Smooth muscle cell (in vitro differentiated cells): ENCODE measurements around the gene MAP3K7. TPM values are rescaled to one million over a fixed set of nuclear protein-coding genes. Genes with fewer than 3 reads are reported as not detected.

Experiments used
- DNase-seq: peaks from one replicate; lab custom pipeline; 2025; ENCODE audit not compliant: unreplicated experiment; lab: John Stamatoyannopoulos, UW
- H2AFZ ChIP-seq: fragments of 200-600 bp; sonication (generic); 2 replicates; pipeline ENCODE4 v1.6.0; 2016; ENCODE audit warnings: antibody characterized with exemption, low read depth, mild to moderate bottlenecking
- H3F3A ChIP-seq: fragments of 200-600 bp; sonication (generic); 2 replicates; pipeline ENCODE4 v1.6.0; 2017; ENCODE audit warnings: antibody characterized with exemption, low read depth
- H3K27ac ChIP-seq: fragments of 200-600 bp; sonication (generic); 2 replicates; pipeline ENCODE4 v1.5.1; 2016; ENCODE audit warnings: low read depth, mild to moderate bottlenecking
- H3K27me3 ChIP-seq: fragments of 200-600 bp; sonication (generic); 2 replicates; pipeline ENCODE4 v1.6.1; 2016; ENCODE audit warnings: low read depth, mild to moderate bottlenecking
- H3K36me3 ChIP-seq: fragments of 200-600 bp; sonication (generic); 2 replicates; pipeline ENCODE4 v1.5.1; 2016; ENCODE audit warnings: low read depth
- H3K4me1 ChIP-seq: fragments of 200-600 bp; sonication (generic); 2 replicates; pipeline ENCODE4 v1.5.1; 2016; ENCODE audit warnings: low read depth
- H3K4me2 ChIP-seq: fragments of 200-600 bp; sonication (generic); 2 replicates; pipeline ENCODE4 v1.6.0; 2016; ENCODE audit warnings: mild to moderate bottlenecking
- H3K4me3 ChIP-seq: fragments of 200-600 bp; sonication (generic); 2 replicates; pipeline ENCODE4 v1.5.1; 2016; ENCODE audit warnings: mild to moderate bottlenecking
- H3K79me2 ChIP-seq: fragments of 200-600 bp; sonication (generic); 2 replicates; pipeline ENCODE4 v1.6.0; 2016; ENCODE audit warnings: low read depth, mild to moderate bottlenecking
- H3K9ac ChIP-seq: fragments of 200-600 bp; sonication (generic); 2 replicates; pipeline ENCODE4 v1.6.0; 2016; ENCODE audit warnings: low read depth
- H3K9me3 ChIP-seq: fragments of 200-600 bp; sonication (generic); replicated peaks from 2 replicates; pipeline ENCODE4 v1.5.1; 2016; ENCODE audit warnings: low read depth
- H4K20me1 ChIP-seq: fragments of 200-600 bp; sonication (generic); 2 replicates; pipeline ENCODE4 v1.6.0; 2016; ENCODE audit warnings: low read depth
- CTCF ChIP-seq: fragments of 200-600 bp; sonication (generic); IDR thresholded peaks from 2 replicates; pipeline ENCODE4 v1.5.1; 2017; ENCODE audit warnings: borderline replicate concordance, mild to moderate bottlenecking, antibody characterized with exemption; ENCODE audit not compliant: insufficient read depth, poor library complexity, severe bottlenecking
- WGBS: methylation state at CpG from one replicate; pipeline ENCODE4 v1.1.7; 2016; ENCODE audit warnings: low lambda C conversion rate; 5-methylcytosine and 5-hydroxymethylcytosine counted together
- polyA plus RNA-seq: library from polyadenylated mRNA; unstranded; fragments of >200 nt; fragmentation: Nextera tagmentation; extraction: Ambion mirVana; gene quantifications from 2 replicates; pipeline ENCODE4 v1.2.1, GENCODE V29; 2016
- total RNA-seq: library from RNA; depleted of rRNA; stranded (reverse); fragments of >200 nt; gene quantifications from 2 replicates; pipeline ENCODE4 v1.2.3, GENCODE V29; 2014

Gene MAP3K7
- total and polyA plus RNA-seq, 2 experiments from 2014 or later, result 22.0 to 40.4 TPM

GRCh38 chr6:90578894-90579549 lies 7.8 kb downstream of the MAP3K7 start:
- peaks cover 77% of the 10 kb centered on the region for H3K79me2 ChIP-seq
- WGBS, result 100% methylated on average over 1 of the region's 1 CpG

DNA sequence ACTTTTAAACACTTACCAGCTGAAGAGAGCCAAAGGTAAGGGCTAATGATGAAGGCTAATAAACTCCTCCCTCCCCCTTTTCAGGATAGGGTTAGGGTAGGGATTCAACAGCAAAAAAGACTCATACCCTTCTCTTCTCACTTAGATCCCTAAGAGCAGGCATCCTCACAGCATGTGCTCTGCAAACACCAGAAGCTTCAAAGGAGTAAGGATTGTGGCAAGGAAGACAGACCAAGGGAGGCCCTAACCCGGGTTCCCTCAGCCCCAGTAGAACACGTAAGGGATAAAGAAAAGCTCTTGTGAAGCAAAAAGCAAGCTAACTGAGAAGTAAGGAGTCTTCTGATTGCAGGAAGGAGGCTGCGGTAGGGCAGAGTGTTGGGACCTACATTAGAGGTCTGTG lies 11.6 kb downstream of the MAP3K7 start:
- H3K4me3 ChIP-seq, result no peak overlapping the region
- H3K9me3 ChIP-seq, result no peaks in the 10 kb centered on the region
- H3K4me2 ChIP-seq, result no peak overlapping the region
- H3K36me3 ChIP-seq, result peaks cover 6% of the 10 kb centered on the region
- no peaks in the 10 kb centered on the region for H3K4me1 ChIP-seq
- no peak for DNase-seq
- 87% methylated on average over 3 of the region's 3 CpGs for WGBS
- peaks cover 64% of the 10 kb centered on the region for H3K79me2 ChIP-seq
- H4K20me1 ChIP-seq, result peaks cover 100% of the 10 kb centered on the region
- no peaks in the 10 kb centered on the region for H3F3A ChIP-seq
- no peaks in the 10 kb centered on the region for H3K27me3 ChIP-seq
- TF ChIP-seq CTCF, result no peak
- H3K27ac ChIP-seq, result no peak overlapping the region
- no peak overlapping the region for H2AFZ ChIP-seq
- H3K9ac ChIP-seq, result no peak overlapping the region

More at GRCh38 chr6:90578894-90579549, 7.8 kb downstream of the MAP3K7 start:
- Histone ChIP-seq H3K27ac (no peak overlapping the region), H3K4me1 (peaks cover under 1% of the 10 kb centered on the region), H3K4me2 (no peak overlapping the region), H3K9me3 (no peaks in the 10 kb centered on the region), H3K27me3 (no peaks in the 10 kb centered on the region), H4K20me1 (peaks cover 100% of the 10 kb centered on the region), H3F3A (no peaks in the 10 kb centered on the region), H3K36me3 (no peaks in the 10 kb centered on the region), H2AFZ (no peak overlapping the region), H3K9ac (no peak overlapping the region), H3K4me3 (no peak overlapping the region)
- no peak for TF ChIP-seq CTCF
- DNase-seq, result no peak

DNA sequence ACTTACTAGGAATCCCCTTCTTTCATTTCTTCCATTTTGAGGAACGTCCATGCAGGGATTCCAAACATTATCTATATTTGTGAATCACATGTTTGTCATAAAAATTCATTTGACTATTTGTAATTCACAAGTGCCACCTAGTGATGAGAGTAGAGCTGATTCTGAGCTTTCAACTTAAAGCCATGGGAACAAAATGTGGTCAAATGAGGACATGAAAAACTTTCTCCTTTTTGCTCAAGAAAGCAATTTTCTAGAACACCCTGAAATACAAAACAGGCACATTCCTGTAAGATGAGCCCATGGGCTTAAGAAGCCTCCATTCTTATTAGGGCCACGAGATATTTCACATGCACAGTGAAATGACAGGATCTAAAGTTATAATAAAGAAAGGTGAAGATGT lies 12.3 kb downstream of the MAP3K7 start:
- Histone ChIP-seq H2AFZ (no peak overlapping the region), H3K27me3 (no peaks in the 10 kb centered on the region), H4K20me1 (peaks cover 96% of the 10 kb centered on the region), H3K27ac (no peak overlapping the region), H3K4me3 (no peak overlapping the region), H3K4me2 (no peak overlapping the region), H3K36me3 (peaks cover 6% of the 10 kb centered on the region), H3K79me2 (peaks cover 57% of the 10 kb centered on the region), H3K9me3 (no peaks in the 10 kb centered on the region), H3F3A (no peaks in the 10 kb centered on the region), H3K4me1 (no peaks in the 10 kb centered on the region), H3K9ac (no peak overlapping the region)
- DNase-seq, result no peak
- WGBS, result 68% methylated on average over 2 of the region's 2 CpGs
- no peak for TF ChIP-seq CTCF

DNA sequence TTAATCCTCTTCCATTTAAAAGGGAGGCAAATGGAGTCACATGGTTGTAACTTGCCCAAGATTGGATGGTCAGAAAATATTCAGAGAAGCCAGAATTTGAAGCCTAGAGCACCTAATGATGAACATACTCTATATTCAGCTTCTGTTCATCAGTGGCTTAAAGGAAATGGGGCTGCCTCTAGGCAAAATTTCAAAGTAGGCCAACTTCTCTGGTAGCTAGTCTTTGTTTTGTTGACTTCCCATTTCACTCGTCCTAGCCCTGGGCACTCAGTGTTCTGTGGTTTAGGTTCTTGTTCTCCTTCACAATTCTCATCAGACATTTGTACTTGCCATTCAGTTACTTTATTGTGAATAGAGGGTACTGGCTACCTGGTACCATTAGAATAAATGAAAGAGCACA lies 13.2 kb downstream of the MAP3K7 start:
- no peak for DNase-seq
- H3K9me3 ChIP-seq, result no peaks in the 10 kb centered on the region
- H3K79me2 ChIP-seq, result peaks cover 48% of the 10 kb centered on the region
- no peaks in the 10 kb centered on the region for H3F3A ChIP-seq
- no peak overlapping the region for H3K27ac ChIP-seq
- H3K4me2 ChIP-seq, result no peak overlapping the region
- peaks cover 92% of the 10 kb centered on the region for H4K20me1 ChIP-seq
- no peak overlapping the region for H3K9ac ChIP-seq
- H3K36me3 ChIP-seq, result peaks cover 9% of the 10 kb centered on the region
- no peaks in the 10 kb centered on the region for H3K4me1 ChIP-seq
- H2AFZ ChIP-seq, result no peak overlapping the region
- no peak for TF ChIP-seq CTCF
- H3K27me3 ChIP-seq, result no peaks in the 10 kb centered on the region
- no peak overlapping the region for H3K4me3 ChIP-seq
- 88% methylated on average over 1 of the region's 1 CpG for WGBS
